Muscle of back (tissue), 11 donors: ENCODE data around the gene NOS1AP. TPM values are rescaled to one million over a fixed set of nuclear protein-coding genes. Genes with fewer than 3 reads are reported as not detected.

Source experiments
- DNase-seq, 3 donors: peaks; one replicate each; pipeline versions ENCODE4 v3.0.0 to v3.0.0-alpha.2; 2013
- polyA plus RNA-seq, 10 donors: library from polyadenylated mRNA; unstranded; fragments of 120-200 nt; gene quantifications; one replicate each; pipeline ENCODE4 v1.2.1, GENCODE V29; 2013; ENCODE audit not compliant: insufficient read length in 10 of 10

The NOS1AP gene
- polyA plus RNA-seq, 10 donors, result 0.45 to 0.89 (median 0.56) TPM

DNA sequence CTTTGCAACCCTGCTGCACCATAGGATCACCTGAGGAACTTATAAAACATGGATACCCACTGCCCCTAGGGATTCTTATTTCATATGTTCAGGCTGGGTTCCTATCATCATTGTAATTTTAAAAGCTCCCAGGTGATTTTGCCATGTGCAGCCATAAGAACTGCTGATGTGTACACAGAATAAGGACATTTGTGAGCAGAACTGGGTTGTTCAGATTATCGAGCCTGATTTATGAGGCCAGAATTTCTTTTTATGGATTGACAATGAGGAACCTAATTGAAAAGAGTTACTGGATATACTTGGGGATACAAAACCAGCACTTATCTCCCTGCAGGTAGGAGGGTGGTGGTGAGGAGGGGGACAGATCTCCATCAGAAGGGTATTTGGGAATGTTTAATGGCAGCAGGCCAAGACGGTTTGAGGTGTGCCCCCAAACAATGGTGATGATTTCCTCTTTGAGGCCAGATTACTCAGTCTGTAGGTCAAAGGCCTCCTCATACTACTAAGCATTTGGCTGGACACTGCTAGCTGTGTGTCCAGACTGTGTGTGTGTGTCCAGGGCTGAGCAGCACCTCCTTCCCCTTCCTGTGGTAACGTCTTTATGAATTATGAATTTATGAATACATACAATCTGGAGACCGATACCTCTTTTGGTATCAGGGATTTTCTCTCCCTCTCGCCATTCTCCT, 18.9 kb downstream of the NOS1AP start:
- no peak for DNase-seq

DNA sequence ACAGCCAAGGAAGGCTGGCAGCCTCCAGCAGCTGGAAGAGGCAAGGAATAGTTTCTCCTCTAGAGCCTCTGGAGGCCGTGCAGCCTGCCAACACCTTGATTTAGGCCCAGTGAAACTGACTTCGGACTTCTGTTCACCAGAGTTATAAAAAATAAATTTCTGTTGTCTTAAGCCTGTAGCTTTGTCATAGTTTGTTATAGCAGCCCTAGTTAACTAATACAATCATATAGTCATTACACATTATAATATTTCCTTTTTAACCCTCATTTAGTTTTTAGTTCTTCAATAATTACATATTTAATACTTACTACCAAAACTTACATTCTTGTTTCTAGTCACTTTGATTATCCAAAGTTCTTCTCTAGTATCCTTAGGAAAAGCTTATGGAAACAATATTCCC, 20.3 kb downstream of the NOS1AP start:
- no peak for DNase-seq

DNA sequence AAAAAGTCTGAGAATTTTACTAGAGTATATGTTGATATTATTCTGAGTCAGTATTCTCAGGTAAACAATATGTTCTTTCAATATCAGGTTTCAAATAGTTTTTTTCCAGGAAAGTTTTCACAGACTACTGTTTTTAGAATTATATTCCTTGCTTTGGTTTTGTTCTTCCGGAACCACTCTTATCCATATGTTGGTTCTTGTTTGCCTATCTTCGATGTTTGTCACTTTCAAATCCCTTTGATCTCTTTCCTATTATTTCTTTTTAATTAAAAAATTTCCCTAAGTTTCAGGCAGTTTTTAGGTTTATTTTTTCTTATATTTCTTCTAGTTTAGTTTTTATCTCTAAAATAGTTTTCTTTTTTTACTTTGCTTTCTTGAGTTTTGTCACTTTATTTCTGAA, 20.9 kb downstream of the NOS1AP start:
- no peak for DNase-seq

DNA sequence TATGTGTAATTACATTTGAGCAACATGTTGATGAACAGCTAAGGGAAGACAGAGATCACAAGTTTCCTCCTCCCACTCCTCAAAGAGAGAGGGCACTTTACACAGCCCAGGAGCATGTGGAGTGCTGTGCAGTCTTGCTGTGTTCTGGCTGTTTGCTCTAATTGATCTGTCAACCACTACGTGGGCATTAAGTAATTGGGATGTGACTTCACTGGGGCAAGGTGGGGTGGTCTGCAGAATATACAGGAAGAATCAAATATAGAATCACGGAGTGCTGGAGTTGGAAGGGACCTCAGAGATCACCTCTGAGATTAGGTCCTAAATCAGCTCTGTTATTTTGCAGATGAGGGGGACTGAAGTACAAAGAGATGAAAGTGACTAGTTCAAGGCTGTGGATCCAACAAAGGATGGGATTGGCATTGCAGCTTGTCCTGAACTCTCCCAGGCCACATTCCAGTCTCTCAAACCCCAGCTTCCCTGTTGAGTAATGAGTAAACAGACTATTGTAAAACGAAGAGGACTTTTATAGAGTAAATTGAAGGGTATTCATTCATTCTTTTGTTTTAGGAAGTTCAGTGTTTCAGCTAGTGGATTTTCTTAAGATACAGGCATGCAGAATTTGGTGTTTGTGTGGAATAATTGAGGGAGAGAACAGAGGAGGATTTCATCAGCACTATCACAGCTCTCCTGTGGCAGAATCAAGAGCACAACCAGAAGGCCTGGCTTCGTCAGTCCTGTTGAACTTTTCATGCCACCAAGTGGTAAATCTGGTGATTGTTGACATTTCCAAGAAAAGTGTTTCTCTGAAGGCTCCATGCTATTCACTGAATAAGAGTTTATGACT, 22.4 kb downstream of the NOS1AP start:
- no peak for DNase-seq

DNA sequence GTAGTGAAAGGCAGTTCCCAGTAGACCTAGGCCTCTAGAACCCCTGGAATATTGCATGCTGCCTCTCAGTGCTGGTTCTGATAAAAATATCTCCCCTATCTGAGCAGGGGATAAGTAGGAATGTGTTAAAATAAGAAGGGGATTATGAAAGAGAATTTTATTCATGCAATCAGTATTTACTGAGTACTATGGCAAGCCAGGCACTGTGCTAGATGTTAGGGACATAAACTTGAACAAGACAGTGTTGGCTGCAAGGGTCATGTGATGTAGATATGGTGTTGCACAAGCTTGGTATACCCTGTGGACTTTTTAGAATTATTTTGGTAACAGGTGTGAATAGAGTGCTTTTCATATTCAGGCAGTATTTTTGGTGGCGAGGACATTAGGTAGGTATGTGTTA, 23.6 kb downstream of the NOS1AP start:
- DNase-seq, result no peak

DNA sequence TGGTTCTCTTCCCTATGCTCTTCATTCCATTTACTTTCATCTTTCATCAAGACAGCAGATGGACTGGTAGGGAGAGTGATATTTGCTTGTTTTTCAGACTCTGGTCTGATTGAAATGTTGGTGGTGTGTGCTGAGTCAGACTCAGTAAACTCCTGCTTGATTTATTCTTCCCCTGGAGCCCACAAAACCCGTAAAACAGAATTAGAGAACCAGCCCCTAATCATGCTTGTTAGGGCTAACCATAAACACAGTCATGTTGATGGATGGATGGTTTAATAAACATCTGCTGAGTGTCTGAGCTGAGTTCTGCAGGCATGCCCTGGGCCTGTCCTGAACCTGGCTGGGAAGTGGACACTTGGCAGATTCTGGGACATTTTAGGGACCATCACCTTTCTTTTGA, 24.8 kb downstream of the NOS1AP start:
- no peak for DNase-seq

DNA sequence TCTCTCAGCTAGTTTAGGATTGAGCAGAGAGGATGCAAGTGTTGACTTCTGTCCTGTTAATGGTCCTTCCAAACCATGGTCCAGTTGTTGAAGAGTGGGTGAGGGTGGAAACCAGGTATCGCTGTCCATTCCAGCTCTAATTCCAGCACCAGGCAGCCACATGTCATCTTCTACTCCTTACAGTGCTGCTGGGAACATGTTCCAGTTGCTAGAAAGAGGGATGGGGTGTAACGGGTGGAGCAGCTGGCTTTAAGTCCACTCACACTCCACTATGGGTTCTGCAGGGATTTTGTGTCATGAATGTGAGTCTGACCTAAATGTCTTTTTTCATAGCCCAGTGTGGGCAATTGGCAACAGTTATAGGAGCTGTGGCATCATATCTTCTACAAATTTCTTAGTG, 25.2 kb downstream of the NOS1AP start:
- no peak for DNase-seq

DNA sequence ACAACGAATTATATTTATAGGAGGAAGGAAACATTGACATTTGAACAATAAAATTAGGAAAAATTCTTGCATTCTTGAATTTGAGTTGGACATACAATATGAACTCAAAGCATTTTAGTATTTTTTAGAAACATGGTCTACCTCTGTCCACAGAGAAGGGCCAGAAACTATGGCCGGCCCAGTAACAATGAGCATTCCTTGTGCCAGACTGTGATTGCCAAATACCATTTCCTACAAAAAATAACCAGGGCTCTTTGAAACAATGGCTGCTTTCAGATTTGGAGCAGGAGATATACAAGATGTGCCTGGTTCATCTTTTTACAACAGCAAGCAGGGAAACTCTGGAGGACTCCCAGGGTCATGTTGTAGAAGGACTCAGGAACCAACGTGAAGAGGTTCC, 38.4 kb downstream of the NOS1AP start:
- no peak for DNase-seq

DNA sequence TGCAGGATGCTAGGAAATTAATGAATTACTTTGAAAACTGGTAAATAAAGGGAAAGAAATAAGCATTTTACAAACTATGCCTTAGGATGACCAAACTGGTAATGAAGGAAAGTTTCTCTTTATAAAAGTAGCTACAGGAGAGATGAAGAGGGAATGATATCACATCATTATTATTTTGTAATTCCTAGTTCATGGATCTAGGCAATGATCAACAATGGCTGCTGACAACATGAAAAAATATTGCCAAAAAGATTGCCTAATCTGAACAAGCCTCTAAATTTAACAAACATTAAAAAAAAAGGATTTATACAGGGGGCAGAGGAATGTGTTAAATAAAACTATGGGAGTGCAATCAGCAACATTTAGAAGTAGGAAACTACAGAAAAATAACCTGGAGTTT, 38.9 kb downstream of the NOS1AP start:
- no peak for DNase-seq

DNA sequence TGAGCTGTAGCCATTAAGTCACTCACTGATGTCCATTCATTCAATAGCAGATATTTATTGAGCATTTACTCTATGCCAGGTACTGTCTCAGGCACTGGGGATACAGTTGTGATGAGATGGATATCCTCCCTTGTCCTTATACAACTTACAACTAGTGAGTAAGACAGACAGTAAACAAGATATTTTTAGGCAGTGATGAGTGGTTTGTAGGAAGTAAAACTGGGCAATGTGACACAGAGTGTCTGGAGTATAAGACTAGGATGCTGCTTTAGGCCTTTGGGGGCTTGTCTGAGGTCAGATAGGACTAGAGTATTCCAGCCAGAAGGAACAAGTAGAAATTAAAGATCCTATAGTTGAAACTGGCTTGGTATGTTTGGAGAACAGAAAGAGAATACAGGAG, 41.4 kb downstream of the NOS1AP start:
- no peak for DNase-seq

DNA sequence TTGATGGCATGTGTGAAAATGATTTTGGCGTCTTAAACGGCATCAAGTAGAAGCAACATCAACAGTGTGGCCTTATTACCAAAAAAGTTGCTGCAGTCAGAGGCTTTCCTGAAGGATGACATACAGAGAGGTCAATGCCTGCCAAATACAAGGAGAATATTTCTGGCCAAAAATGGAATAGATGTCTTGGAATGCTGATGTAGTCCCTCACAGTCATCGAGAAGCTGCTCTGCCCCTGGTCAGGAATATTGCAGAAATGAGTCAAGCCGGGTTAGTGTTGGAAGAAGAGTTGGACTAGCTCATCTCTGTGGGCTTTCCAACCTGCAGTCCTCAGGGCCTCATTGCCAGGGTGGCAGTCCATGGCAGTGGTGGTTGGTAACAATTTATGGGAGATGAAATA, 42.1 kb downstream of the NOS1AP start:
- no peak for DNase-seq

DNA sequence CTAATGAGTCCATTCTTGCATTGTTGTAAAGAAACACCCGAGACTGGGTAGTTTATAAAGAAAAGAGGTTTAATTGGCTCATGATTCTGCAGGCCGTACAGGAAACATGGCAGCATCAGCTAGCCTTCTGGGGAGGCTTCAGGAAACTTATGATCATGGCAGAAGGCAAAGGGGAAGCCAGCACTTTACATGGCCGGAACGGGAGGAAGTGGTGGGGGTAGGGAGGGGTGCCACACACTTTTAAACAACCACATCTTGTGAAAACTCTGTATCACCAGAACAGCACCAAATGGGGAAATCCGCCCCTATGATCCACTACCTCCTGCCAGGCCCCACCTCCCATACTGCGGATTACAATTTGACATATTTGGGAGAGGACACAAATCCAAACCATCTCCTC, 43.9 kb downstream of the NOS1AP start:
- DNase-seq, result no peak

DNA sequence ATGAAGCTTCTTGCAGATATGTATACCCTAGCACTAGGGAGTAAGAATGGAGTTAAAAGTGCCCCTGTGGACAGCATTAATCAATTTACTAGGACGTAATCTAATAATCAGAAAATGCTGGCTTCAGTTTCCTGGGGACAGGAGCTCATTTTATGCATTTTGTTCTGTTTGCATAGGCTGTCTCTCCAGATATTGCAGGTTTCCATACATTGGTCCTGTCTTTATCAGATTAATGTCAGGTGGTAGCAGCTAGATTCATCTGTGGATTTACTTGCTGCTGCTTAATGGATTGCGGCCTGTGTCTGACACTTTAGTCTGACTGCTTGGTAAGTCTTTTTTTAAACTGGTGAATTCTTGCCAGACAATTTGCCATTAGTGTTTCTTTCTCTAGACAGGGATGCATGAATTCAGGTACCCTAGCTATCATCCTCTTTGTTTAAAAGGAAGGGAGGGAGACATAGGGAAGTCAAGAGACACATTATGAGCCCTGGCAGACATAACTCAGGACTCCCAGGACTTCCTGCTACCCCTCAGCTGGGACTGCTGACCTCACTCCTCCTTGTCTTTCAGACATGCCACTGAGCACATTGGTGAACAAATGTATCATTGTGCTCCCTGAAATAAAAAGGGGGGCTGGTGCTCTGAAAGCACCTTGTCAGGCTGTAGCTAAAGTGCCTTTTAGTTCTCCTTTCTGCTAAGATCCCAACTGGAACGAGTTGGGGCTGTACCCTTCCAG, 47.7 kb downstream of the NOS1AP start:
- no peak for DNase-seq

DNA sequence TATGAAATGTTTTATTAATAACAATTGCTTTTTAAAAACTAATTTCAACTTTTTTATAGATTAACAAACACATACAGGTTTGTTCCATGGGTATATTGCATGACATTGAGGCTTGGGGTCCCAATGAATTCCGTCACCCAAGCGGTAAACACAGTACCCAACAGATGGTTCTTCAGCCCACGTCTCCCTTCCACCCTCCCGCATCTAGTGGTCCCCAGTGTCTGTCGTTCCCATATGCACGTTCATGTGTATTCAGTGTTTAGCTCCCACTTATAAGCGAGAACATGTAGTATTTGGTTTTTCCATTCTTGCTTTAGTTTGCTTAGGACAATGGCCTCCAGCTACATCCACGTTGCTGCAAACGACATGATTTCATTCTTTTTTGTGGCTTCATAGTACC, 48.6 kb downstream of the NOS1AP start:
- no peak for DNase-seq

DNA sequence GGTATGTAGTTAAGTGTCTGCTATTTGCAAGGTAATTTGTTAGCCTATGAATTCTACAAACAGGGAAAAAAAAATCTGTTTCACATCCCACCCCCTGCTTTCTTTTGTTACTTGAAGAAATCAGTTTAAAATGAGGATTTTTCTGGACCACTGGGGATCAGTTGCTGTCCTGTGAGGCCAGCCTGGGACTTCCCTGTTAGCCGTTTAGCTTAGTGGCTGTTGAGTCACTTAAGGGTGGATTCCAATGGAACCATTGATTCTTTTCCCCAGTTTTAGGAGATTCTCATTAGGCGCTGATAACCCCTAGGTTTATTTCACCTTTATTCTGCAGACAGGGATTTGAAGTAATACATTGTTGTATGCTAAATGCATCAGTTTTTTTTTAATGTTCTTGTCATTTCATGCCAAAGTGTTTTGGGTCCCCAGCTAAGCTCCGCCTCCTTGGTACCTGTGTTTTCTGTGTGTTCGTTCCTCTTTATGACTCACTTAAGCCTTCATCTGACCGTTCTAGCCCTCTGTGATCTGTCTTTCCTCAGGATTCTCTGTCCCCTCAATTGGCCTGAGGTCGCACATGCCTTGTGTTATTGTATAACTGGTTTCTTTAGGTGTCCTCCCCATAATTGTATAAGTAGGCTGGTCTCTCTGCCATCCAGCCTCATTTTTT, 59.3 kb downstream of the NOS1AP start:
- DNase-seq, result no peak

DNA sequence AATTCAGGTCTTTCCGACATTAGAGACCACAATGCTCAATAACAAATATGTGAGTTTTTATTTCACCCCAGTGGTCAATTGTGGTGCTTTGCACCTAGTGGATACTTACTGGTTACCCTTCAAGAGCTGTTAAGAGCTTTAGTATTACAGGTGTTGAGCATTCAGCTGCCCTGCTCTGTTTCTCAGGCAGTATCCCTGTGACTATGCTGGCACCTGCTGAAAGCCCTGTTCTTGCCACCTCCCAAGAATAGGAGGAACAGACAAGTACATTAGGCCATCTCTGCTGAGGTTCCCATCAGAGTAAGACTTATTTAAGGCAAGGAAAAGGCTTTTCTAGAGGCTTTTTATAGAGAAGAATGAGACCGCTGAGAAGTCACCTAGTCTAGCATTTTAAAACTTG, 60.8 kb downstream of the NOS1AP start:
- no peak for DNase-seq

DNA sequence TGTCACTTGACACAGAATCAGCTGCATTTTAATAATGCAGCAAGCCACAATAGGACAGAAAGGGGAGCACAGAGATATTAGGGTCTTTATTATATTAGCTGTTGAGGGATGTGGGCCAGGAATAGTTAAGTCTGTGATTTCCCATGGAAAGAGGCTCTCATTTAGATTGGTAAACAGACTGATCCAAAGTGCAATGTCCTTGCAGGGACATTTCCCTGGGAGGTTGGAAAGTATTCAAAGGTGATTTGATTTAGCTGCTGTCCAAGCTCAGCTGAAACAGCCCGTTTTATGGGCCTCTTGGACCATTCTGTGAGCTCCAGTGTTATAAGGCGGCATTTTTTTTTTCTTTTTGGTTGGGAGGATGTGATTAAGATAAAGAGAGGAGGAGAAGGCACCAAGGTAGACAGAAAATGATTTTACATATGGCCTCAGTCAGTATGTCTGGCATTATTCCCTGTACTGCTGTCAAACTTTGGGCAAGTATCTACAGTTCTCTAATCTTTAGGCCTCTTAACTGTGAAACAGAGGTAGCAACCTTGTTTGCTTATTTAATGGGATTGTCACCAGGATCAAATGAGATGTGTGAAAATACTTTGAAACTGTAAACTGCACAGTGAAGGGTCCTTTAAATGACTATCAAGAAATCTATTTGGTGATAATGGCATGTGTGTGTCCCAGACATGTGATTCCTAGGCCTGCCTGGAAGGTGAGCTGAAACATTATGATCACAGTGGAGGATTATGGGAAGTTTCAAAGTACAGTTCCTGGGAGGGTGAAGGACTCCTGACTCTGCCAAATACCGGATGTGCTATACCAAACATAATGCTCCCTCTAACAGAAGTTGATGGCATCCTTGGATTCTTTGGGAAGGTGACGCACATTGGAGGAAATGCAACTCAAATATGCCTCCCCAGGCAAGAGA, 62.2 kb downstream of the NOS1AP start:
- DNase-seq, result no peak

DNA sequence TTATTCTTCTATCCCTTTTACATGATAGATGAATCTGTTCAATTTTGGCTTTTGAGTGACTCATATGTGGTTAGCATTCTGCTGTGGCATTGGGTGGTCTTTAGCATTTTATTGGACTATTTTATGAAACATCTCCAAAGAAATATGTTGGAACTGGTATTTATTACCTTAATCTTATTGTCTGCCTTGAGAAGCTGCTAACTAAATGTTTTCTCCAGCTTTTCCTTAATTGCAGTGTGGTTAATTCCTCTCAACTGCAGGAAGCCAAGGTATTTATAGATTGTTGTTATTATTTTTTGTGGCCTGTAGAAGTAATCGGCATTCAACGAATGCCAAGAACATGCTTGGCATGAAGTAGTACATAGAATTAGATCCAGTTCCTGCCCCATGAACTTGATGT, 64.1 kb downstream of the NOS1AP start:
- DNase-seq, result no peak

DNA sequence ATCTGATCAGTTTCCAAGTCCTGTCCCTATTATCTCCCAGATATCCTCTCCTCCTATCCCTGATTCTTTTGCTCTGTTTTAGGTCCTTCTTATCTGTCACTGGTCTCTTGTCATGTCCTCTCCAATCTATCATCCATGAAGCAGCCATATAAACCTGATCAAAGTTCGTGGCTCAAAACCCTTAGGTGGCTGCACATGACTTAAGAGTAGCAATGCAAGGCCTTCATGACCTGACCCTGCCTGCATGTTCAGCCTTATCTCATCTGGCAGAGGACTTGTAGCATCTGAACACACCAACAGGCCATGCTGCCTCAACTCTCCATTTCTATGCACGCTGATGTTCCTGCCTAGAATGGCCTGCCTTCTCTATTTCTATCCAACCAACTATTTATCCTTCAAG, 65.2 kb downstream of the NOS1AP start:
- DNase-seq, result no peak

DNA sequence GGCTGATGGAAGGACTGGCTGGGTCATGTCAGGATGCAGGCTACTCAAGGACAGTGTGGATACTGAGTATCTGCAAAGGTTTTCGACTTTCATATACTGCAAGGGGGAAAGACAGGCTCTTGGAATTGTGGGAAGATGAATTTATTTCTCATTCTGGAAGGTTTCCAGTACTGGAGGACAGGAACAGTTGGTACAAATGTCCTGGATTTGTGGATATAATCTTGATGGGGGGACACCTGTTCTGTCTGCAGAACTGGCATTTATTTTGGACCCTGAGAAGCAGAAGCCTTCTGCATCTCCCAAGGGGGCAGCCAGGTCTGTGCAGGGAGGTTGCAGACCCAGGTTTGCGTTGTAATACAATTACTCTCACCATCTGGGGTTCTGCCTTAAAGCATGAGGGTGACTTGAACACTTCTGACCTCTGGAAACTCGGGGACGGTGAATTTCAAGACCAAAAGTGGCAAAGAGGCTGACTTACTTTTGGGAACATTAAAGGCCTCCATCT, 65.8 kb downstream of the NOS1AP start:
- DNase-seq, result no peak

DNA sequence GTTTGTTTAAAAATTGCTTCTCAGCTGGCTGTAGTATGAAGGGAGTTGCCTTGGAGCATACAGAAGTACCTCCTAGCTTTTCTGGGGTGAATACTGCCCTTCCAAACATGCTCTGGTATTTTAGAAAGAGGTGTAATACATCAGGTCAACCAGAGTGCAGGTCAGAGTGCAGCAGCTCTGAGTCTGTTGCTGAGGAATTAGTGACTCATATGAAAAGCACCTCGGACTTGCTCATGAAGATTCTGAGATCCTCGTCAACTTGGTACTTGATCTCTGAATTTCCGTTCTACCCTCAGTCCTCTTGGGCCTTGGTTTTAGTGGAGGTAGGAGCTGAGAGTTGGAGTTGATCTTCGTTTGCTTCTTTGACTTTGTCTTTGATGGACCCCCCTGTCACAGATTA, 67.3 kb downstream of the NOS1AP start:
- DNase-seq, result peak in 1 of 3 donors; percentile 38
